Stimulated activated CD8-positive, alpha-beta memory T cell treated with anti-CD3 and anti-CD28 coated beads, Interleukin-15, amount 100 ng/mL, for 1 hour (primary cell): ENCODE results near the gene SSBP3.
"Not testable (repeated sequence)": the region's sequence is repeated elsewhere in the genome, so short reads cannot be mapped to it uniquely, and the experiment has no call there.

Experiments
- DNase-seq: peaks from one replicate; pipeline ENCODE4 v3.0.0-alpha.2; 2020; ENCODE audit warnings: low read depth

The SSBP3 gene

GRCh38 chr1:54406339-54407153 is at the start of gene SSBP3:
SSBP3 (minus strand) TSS chr1:54406394.
- DNase-seq = peak; percentile 77

DNA sequence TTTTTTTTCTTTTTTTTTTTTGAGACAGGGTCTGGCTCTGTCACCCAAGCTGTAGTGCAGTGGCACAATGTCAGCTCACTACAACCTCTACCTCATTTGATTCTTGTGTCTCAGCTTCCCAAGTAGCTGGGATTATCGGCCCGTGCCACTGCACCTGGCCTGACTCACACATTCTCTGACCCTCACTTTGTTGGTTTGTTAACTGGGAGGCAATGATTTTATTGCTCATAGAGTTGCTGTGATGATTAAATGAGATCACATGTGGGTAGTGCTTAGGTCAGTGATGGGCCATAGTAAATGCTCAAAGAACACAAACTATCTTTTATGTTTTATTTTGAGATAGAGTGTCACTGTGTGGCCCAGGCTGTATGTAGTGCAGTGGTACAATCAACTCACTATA is 47.3 kb upstream of the SSBP3 start:
- DNase-seq = no peak

DNA sequence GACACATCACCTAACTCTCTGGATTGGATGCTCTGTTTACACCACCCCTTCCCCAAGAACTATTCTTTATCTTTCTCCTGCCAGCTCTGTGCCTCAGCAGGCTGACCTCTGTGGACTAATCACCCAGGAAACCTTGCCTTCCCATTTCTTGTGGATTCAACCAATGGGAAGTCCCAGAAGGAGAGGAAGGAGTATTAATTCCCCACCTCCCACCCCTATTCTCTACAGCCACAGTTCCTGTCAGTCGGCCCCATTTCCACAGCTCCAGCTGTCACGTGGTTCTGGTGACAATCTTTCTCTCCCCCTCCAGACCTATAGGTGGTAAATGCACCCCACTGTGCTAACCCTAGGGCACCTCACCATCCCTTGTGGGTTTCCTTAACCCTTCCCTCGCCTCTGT is 46.8 kb upstream of the SSBP3 start:
- no peak for DNase-seq

GRCh38 chr1:54449431-54449830 is 43.2 kb upstream of the SSBP3 start:
- DNase-seq = not testable (repeated sequence)

- DNase-seq = not testable (repeated sequence)
Measured at GRCh38 chr1:54448801-54449200, 42.6 kb upstream of the SSBP3 start.

DNA sequence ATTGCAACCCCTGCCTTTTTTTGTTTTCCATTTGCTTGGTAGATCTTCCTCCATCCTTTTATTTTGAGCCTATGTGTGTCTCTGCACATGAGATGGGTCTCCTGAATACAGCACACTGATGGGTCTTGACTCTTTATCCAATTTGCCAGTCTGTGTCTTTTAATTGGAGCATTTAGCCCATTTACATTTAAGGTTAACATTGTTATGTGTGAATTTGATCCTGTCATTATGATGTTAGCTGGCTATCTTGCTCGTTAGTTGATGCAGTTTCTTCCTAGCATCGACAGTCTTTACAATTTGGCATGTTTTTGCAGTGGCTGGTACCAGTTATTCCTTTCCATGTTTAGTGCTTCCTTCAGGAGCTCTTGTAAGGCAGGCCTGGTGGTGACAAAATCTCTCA is 40.9 kb upstream of the SSBP3 start:
- not testable (repeated sequence) for DNase-seq

DNA sequence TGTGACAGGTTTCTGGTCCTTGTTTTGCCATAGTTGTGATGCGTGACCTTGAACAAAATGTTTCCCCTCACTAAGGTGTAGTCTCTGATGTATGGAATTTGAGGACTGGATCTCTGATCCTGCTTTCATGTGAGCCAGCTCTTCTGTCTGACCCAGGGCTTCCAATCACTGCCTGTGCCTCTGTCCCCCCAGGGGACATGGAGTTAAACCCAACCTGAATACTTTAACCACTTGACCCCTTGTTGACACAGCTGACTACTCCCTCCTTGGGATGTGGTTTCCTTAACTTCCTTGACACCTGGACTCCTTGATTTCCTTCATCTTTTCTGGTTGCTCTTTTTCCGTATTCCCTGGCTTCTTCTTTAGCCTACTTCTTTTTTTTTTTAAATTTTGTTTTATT is 36.0 kb upstream of the SSBP3 start:
- DNase-seq = no peak

GRCh38 chr1:54439550-54440223 is 33.5 kb upstream of the SSBP3 start:
- DNase-seq = no peak

DNA sequence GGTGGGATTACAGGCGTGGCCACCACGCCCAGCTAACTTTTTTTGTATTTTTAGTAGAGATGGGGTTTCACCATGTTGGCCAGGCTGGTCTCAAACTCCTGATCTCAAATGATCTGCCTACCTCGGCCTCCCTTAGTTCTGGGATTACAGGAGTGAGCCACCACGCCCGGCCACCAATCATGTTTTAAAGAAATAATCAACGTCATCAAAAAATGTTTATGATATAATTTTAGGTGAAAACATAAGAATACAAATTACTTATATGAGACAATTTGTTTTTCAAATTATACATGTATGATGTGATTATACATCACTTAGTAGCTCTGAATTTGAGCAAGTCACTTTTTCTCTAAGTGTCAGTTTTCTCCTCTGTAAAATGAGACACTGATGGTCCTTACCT is 31.6 kb upstream of the SSBP3 start:
- no peak for DNase-seq

DNA sequence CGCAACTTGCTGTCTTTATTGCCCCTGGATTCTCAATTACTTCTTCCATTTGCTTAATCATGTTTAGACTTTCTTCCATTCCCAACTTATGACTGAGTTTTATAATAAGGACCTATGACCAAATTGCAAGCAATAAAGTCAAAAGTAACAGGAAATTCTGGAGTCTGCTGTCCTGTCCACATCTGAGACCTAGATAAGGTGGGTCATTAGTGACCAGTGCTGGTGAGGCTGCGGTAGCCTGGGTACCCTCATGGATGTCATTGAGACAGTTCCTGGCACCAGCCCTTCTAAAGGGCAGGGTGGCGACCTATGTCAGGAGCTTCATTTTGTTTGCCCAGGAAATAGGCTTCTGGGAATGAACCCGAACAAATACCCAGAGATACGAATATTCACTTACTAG is 30.6 kb upstream of the SSBP3 start:
- no peak for DNase-seq

DNA sequence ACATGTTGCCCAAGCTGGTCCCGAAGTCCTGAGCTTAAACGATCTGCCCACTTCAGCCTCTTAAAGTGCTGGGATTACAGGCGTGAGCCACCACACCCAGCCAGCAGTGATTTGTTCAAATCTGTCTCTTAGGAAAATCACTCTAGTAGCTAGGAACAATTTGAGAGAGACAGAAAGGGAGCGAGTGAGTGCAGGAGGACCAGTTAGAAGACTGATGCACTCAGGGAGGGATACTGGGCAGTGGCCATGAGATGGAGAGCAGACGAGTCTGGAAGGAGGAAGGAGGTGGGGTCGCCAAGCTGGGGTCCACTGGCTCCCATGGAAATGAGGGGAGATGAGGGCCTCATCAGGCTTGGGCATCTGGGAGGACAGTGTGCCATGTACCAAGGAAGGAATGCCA is 23.6 kb upstream of the SSBP3 start:
- DNase-seq = no peak

GRCh38 chr1:54428837-54429518 is 22.8 kb upstream of the SSBP3 start:
- DNase-seq = no peak

DNA sequence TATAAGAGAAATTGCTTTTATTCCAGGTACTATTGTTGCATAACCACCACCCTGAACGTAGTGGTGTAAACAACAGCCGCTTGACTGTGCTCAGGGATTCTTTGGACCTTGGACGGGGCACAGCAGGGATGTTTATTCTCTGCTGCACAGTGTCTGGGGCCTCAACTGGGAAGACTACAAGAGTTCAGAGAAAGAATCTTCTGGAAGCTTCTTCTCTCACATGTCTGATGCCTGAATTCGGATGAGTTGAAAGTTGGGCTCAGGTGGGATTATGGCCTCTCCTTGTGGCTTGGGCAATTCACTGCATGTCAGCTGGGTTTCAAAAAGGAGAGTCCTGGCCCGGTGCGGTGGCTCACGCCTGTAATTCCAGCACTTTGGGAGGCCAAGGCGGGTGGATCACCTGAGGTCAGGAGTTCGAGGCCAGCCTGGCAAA is 19.0 kb upstream of the SSBP3 start:
- no peak for DNase-seq

- no peak for DNase-seq
Measured at GRCh38 chr1:54424398-54424797, 18.2 kb upstream of the SSBP3 start.

DNA sequence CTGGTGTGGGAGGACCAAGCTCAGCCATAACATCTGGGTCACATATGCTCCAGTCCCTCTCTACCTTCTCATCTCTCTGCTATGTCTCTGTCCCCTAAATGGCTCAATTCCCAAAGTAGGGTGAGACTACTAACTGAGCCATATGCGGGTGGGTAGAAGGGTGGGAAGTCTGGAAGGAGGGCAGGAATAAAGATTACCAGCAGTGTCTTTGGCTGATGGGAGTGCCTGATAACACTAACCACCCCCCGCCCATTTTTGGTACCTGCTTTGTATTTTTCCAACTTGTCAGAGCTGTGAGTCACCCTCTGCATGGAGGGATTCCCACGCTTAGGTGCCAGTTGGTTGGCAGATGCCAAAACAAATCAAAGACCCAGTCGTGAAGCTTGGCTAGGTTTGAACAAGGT is 14.9 kb upstream of the SSBP3 start:
- no peak for DNase-seq

GRCh38 chr1:54418598-54418997 is 12.4 kb upstream of the SSBP3 start:
- not testable (repeated sequence) for DNase-seq

DNA sequence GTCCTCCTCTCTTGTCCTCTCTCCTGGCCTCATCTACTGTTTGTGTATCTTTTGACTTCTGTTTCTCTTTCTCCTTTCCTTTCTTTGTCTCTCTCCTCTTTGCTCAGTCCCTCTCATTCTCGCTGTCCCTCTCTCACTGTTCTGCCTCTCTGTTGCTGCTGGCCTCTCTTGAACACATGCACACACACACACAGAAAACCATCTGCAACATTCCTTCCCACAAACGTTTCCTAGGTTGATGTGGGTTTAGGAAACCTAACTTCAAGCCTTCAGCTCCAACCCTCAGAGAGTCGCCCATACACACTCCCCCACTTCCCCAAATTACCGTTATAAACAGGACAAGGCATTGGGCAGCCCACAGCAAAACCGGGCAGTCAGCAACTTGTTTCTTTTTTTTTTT is 10.9 kb upstream of the SSBP3 start:
- no peak for DNase-seq

GRCh38 chr1:54416435-54416834 is 10.2 kb upstream of the SSBP3 start:
- DNase-seq = no peak

DNA sequence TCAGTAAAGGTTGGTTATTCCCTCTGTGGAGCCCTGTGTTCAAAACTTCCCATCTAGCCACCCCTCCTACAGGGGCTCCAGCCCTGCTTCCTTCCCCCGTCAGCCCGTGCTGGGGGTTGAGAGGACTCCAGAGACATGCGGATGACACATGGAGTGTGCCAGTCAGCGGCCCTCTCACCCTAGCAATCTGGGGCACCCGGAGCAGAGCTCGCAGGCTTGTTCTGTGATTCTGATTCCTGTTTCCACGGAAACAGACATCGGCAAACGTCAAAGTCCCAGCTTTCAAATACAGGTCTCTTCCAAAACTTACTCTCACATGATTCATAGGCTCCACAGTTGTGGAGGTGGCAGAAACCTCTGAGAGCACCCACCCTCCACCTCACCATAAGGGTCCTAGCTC is 9.8 kb upstream of the SSBP3 start:
- DNase-seq = no peak

DNA sequence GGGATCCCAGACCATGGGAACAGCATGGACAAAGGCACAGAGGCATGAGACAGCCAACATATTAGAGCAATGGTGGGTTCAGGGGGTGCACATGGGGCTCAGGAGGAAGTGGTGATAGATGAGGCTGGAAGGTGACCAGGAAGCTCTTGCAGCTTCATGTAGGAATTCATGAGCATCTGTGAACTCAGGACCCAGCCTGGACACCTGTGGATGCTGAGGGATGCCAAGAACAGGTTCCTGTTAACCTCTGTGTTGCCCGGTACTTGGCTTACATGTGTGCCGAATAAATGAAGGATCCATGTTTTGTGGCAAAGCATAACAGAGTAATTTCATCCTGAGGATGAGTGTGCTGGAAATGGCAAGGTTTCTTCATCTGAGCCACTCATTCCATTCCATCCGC is 9.3 kb upstream of the SSBP3 start:
- DNase-seq = no peak

- no peak for DNase-seq
Measured at GRCh38 chr1:54413732-54414131, 7.5 kb upstream of the SSBP3 start.

DNA sequence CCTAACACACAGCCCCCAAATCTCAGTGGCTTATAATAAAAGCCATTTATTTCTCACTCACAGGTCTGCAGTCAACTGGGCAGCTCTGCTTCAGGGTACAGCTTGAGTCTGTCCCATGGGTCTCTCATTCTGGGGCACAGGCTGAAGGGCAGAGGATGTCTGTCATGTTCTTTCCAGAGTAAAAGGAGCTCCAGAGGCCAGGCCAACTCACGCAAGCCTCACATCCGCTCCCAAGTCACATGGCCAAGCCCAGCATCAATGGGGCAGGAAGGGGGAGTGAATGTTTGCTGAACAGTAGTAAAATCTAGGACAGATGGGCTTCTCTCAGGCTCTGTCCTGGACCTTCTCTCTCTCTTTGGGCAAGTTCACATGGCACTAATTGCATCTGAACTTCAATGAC is 7.1 kb upstream of the SSBP3 start:
- DNase-seq = no peak

GRCh38 chr1:54410359-54410758 is 4.2 kb upstream of the SSBP3 start:
- DNase-seq = no peak
